Sigmoid colon (tissue), 7 donors: ENCODE results near the gene EMC10. TPM values are rescaled to one million over a fixed set of nuclear protein-coding genes. Genes with fewer than 3 reads are reported as not detected.

Source experiments
- DNase-seq: peaks from one replicate; pipeline ENCODE4 v3.0.0-alpha.2; 2019
- H3K27ac ChIP-seq, 4 donors: fragments of 200-600 bp; sonication (generic); one replicate each; pipeline ENCODE4 v1.5.1; 2016 to 2019; ENCODE audit warnings: mild to moderate bottlenecking in 1 of 4
- H3K27me3 ChIP-seq, 3 donors: fragments of 200-600 bp; sonication (generic); one replicate each; pipeline ENCODE4 v1.5.1; 2019; ENCODE audit warnings: mild to moderate bottlenecking in 1 of 3
- H3K36me3 ChIP-seq, 4 donors: fragments of 200-600 bp; sonication (generic); one replicate each; pipeline ENCODE4 v1.5.1; 2016 to 2019
- H3K4me1 ChIP-seq, 4 donors: fragments of 200-600 bp; sonication (generic); one replicate each; pipeline ENCODE4 v1.5.1; 2017 to 2019
- H3K4me3 ChIP-seq, 4 donors: fragments of 200-600 bp; sonication (generic); one replicate each; pipeline ENCODE4 v1.5.1; 2017 to 2019; ENCODE audit warnings: mild to moderate bottlenecking in 2 of 4, moderate library complexity in 1 of 4
- H3K9me3 ChIP-seq, 4 donors: fragments of 200-600 bp in 3 of 4; sonication (generic) in 3 of 4; one replicate each; pipeline versions ENCODE4 v1.5.1 to v1.6.1; 2013 to 2019
- CTCF ChIP-seq, 4 experiments: fragments of 450-650 bp in 3 of 4; fragments of 200-600 bp in 1 of 4; IDR thresholded peaks; one replicate each; pipeline ENCODE4 v1.5.1; 2016 to 2019; ENCODE audit warnings: antibody characterized with exemption in 4 of 4, mild to moderate bottlenecking in 3 of 4, moderate library complexity in 2 of 4
- EP300 ChIP-seq, 4 donors: sonication (generic); formaldehyde crosslinking; IDR thresholded peaks; one replicate each; pipeline ENCODE4 v1.6.1; 2017; ENCODE audit warnings: antibody characterized with exemption in 4 of 4
- POLR2A ChIP-seq, 2 donors: fragments of 450-650 bp; IDR thresholded peaks; one replicate each; pipeline ENCODE4 v1.6.1; 2016; ENCODE audit warnings: antibody characterized with exemption in 2 of 2, mild to moderate bottlenecking in 2 of 2, moderate library complexity in 2 of 2
- POLR2AphosphoS5 ChIP-seq, 4 donors: sonication (generic); formaldehyde crosslinking; IDR thresholded peaks; one replicate each; pipeline ENCODE4 v1.6.1; 2017; ENCODE audit warnings: antibody characterized with exemption in 4 of 4
- WGBS, 2 donors: extraction: QIAGEN DNeasy Blood & Tissue Kit; methylation state at CpG; one replicate each; pipeline ENCODE4 v1.1.7; 2013; 5-methylcytosine and 5-hydroxymethylcytosine counted together
- intact Hi-C: fragments of 100-400 bp; cut with DNase I; formaldehyde crosslinking; loops from one replicate; pipeline ENCODE4 v1.15.1; 2023
- polyA plus RNA-seq, 3 donors: library from polyadenylated mRNA; stranded (reverse); fragments of 200-250 nt; gene quantifications; one replicate each; pipeline ENCODE4 v1.2.3, GENCODE V29; 2013
- total RNA-seq, 4 donors: library from RNA; depleted of rRNA; stranded (reverse); fragments of >200 nt; gene quantifications; one replicate each; pipeline ENCODE4 v1.1.0, GENCODE V29; 2016
- donor health status: healthy with polysubstance abuse.
- donor health status: Bipolar disorder and iron deficiency.
- donor health status: healthy.

Gene EMC10
- total and polyA plus RNA-seq, 7 donors: 34.2 to 140 (median 41.8) TPM

GRCh38 chr19:50460161-50460765 lies 16.0 kb upstream of the EMC10 start:
- no peak overlapping the region for H3K27ac ChIP-seq
- H3K4me1 ChIP-seq: no peaks in the 10 kb centered on the region
- no peak for DNase-seq
- 22 to 27% methylated on average over 13 of the region's 13 CpGs for WGBS, 2 donors
- H3K9me3 ChIP-seq: no peaks in the 10 kb centered on the region
- H3K36me3 ChIP-seq: no peaks in the 10 kb centered on the region
- TF ChIP-seq EP300 (IDR thresholded peaks at IDR 0.05) (no peak), POLR2A (IDR thresholded peaks at IDR 0.05) (no peak), POLR2AphosphoS5 (IDR thresholded peaks at IDR 0.05) (no peak), CTCF (IDR thresholded peaks at IDR 0.05) (no peak)
- intact Hi-C loops: loop anchor here (2.0 kb wide), 1 partner anchor 91 kb away; no protein-coding TSS in a partner anchor
- H3K27me3 ChIP-seq: peaks cover 4 to 50% (median 26%) of the 10 kb centered on the region in 3 donors
- H3K4me3 ChIP-seq: no peak overlapping the region

- Histone ChIP-seq H3K4me1 (no peaks in the 10 kb centered on the region), H3K4me3 (no peak overlapping the region), H3K27me3 (peaks cover 4 to 50% (median 26%) of the 10 kb centered on the region in 3 donors), H3K27ac (no peak overlapping the region), H3K9me3 (no peaks in the 10 kb centered on the region), H3K36me3 (no peaks in the 10 kb centered on the region)
- no peak for DNase-seq
- 19 to 35% methylated on average over 28 of the region's 28 CpGs for WGBS, 2 donors
- peak; percentile 38 to 75 (median 71) for TF ChIP-seq CTCF (IDR thresholded peaks at IDR 0.05)
- TF ChIP-seq POLR2A (IDR thresholded peaks at IDR 0.05): no peak
- TF ChIP-seq POLR2AphosphoS5 (IDR thresholded peaks at IDR 0.05): no peak
- intact Hi-C loops: loop anchor here (2.0 kb wide), 1 partner anchor 92 kb away; no protein-coding TSS in a partner anchor
Measured at GRCh38 chr19:50461066-50461875, 15.0 kb upstream of the EMC10 start.

- H3K4me3 ChIP-seq: no peak overlapping the region
- TF ChIP-seq POLR2AphosphoS5 (IDR thresholded peaks at IDR 0.05) (no peak), POLR2A (IDR thresholded peaks at IDR 0.05) (no peak), EP300 (IDR thresholded peaks at IDR 0.05) (no peak), CTCF (IDR thresholded peaks at IDR 0.05) (no peak)
- H3K27ac ChIP-seq: no peak overlapping the region
- H3K36me3 ChIP-seq: no peaks in the 10 kb centered on the region
- intact Hi-C loops: no loop called here
- H3K9me3 ChIP-seq: no peaks in the 10 kb centered on the region
- WGBS, 2 donors: 74% methylated on average over 7 of the region's 7 CpGs
- H3K4me1 ChIP-seq: no peaks in the 10 kb centered on the region
- DNase-seq: no peak
- peaks cover 4 to 40% (median 14%) of the 10 kb centered on the region in 3 donors for H3K27me3 ChIP-seq
Measured at GRCh38 chr19:50462970-50463369, 13.3 kb upstream of the EMC10 start.

GRCh38 chr19:50464348-50464747 lies 12.0 kb upstream of the EMC10 start:
- H3K4me1 ChIP-seq: no peaks in the 10 kb centered on the region
- 36 to 72% methylated on average over 19 of the region's 19 CpGs for WGBS, 2 donors
- H3K4me3 ChIP-seq: no peak overlapping the region
- H3K9me3 ChIP-seq: no peaks in the 10 kb centered on the region
- intact Hi-C loops: no loop called here
- H3K27ac ChIP-seq: no peak overlapping the region
- TF ChIP-seq POLR2A (IDR thresholded peaks at IDR 0.05) (no peak), POLR2AphosphoS5 (IDR thresholded peaks at IDR 0.05) (no peak), EP300 (IDR thresholded peaks at IDR 0.05) (no peak), CTCF (IDR thresholded peaks at IDR 0.05) (no peak)
- no peaks in the 10 kb centered on the region for H3K36me3 ChIP-seq
- no peak for DNase-seq
- H3K27me3 ChIP-seq: peaks cover 0 to 34% (median 3%) of the 10 kb centered on the region in 3 donors
